Erythroblast (primary cell): ENCODE results near the gene LRFN2.

Source experiments
- GATA1 ChIP-seq: IDR thresholded peaks from 2 replicates; pipeline ENCODE4 v1.6.1; 2011; ENCODE audit warnings: low read depth, mild to moderate bottlenecking, control low read depth, low read length, moderate library complexity
- POLR2A ChIP-seq: IDR thresholded peaks from 2 replicates; pipeline ENCODE4 v1.6.1; 2011; ENCODE audit warnings: mild to moderate bottlenecking, low read length

GRCh38 chr6:40498148-40498547, 89.0 kb downstream of the LRFN2 start:
- TF ChIP-seq POLR2A: no peak
- no peak for TF ChIP-seq GATA1
